Epithelial cell of proximal tubule (primary cell): ENCODE data around the gene IQSEC1. TPM values are rescaled to one million over a fixed set of nuclear protein-coding genes. Genes with fewer than 3 reads are reported as not detected.

Source experiments
- DNase-seq: peaks from one replicate; pipeline ENCODE4 v3.0.0-alpha.2; 2011; ENCODE audit warnings: low read depth
- H3K4me3 ChIP-seq: 2 replicates; pipeline ENCODE4 v1.5.1; 2011; ENCODE audit warnings: low read depth, mild to moderate bottlenecking, low read length
- CTCF ChIP-seq: conservative IDR thresholded peaks from 2 replicates; pipeline ENCODE4 v1.5.1; 2012; ENCODE audit warnings: low read depth, mild to moderate bottlenecking, low read length
- total RNA-seq: library from RNA; depleted of rRNA; stranded (reverse); fragments of >200 nt; gene quantifications from 2 replicates; pipeline ENCODE4 v1.2.3, GENCODE V29; 2015

IQSEC1 gene
- total RNA-seq, 1 donor from 2014 or later = 8.8 TPM

- no peak overlapping the region for H3K4me3 ChIP-seq
- no peak for TF ChIP-seq CTCF
- DNase-seq = no peak
Measured at GRCh38 chr3:12986521-12986920, 86.7 kb downstream of the IQSEC1 start.

- no peak for DNase-seq
- no peak overlapping the region for H3K4me3 ChIP-seq
- no peak for TF ChIP-seq CTCF
Measured at GRCh38 chr3:12986031-12986430, 87.2 kb downstream of the IQSEC1 start.

- no peak overlapping the region for H3K4me3 ChIP-seq
- DNase-seq = no peak
- no peak for TF ChIP-seq CTCF
Measured at GRCh38 chr3:12985148-12985547, 88.1 kb downstream of the IQSEC1 start.

GRCh38 chr3:12984023-12984823, 89.0 kb downstream of the IQSEC1 start:
- DNase-seq = no peak
- TF ChIP-seq CTCF = peak; percentile 85
- H3K4me3 ChIP-seq = no peak overlapping the region

- no peak for DNase-seq
- no peak for TF ChIP-seq CTCF
- no peak overlapping the region for H3K4me3 ChIP-seq
Measured at GRCh38 chr3:12983319-12983718, 89.9 kb downstream of the IQSEC1 start.

- no peak overlapping the region for H3K4me3 ChIP-seq
- TF ChIP-seq CTCF = no peak
- DNase-seq = no peak
Measured at GRCh38 chr3:12982619-12983101, 90.6 kb downstream of the IQSEC1 start.
